B cell (primary cell): Measurements from ENCODE around the gene LIMCH1. TPM values are rescaled to one million over a fixed set of nuclear protein-coding genes. Genes with fewer than 3 reads are reported as not detected.

Source experiments
- ATAC-seq: fragments of 200-7000 bp; cut with Tn5 transposase; one replicate; pipeline ENCODE4 v1.10.0; 2021; ENCODE audit warnings: low read depth, mild to moderate bottlenecking, moderate number of reproducible peaks, moderate library complexity
- CTCF ChIA-PET: fragments of 350-600 bp; sonication (Branson Sonifier 250); formaldehyde crosslinking; loops from one replicate; lab custom pipeline; 2021; ENCODE audit warnings: antibody characterized with exemption, inconsistent platforms; lab: Charles Lee
- POLR2A ChIA-PET: fragments of 350-600 bp; sonication (Branson Sonifier 250); formaldehyde crosslinking; loops from one replicate; lab custom pipeline; 2021; ENCODE audit warnings: antibody characterized with exemption; lab: Charles Lee
- DNase-seq: peaks from one replicate; pipeline ENCODE4 v3.0.0; 2013
- H2AFZ ChIP-seq: 2 replicates; pipeline ENCODE4 v1.6.1; 2012; ENCODE audit warnings: mild to moderate bottlenecking, low read depth, low read length; ENCODE audit not compliant: insufficient read depth, poor library complexity, severe bottlenecking
- H3K27ac ChIP-seq, 2 donors: 1 replicate in 1 of 2; 2 replicates in 1 of 2; pipeline ENCODE4 v1.5.1; 2012 to 2013; ENCODE audit warnings: low read length in 2 of 2, mild to moderate bottlenecking in 2 of 2, moderate library complexity in 1 of 2
- H3K27me3 ChIP-seq, 4 experiments: fragments of 200-600 bp in 1 of 4; sonication (generic) in 1 of 4; replicated peaks in 1 of 4; 1 replicate in 2 of 4; 2 replicates in 2 of 4; pipeline versions ENCODE4 v1.6.1 to v1.7.0; 2013 to 2016; ENCODE audit warnings: low read length in 3 of 4, mild to moderate bottlenecking in 2 of 4, mixed read lengths in 1 of 4, moderate library complexity in 1 of 4; ENCODE audit not compliant: insufficient read depth in 4 of 4, control insufficient read depth in 3 of 4; ENCODE audit errors: control extremely low read depth in 1 of 4
- H3K36me3 ChIP-seq, 2 experiments: replicated peaks in 1 of 2; 1 replicate in 1 of 2; 2 replicates in 1 of 2; pipeline versions ENCODE4 v1.6.1 to v1.7.1; 2013; ENCODE audit warnings: low read length in 1 of 2; ENCODE audit not compliant: insufficient read depth in 2 of 2, control insufficient read depth in 1 of 2; ENCODE audit errors: control extremely low read depth in 1 of 2, extremely low read depth in 1 of 2
- H3K4me1 ChIP-seq, 2 donors: fragments of 200-600 bp in 1 of 2; sonication (generic) in 1 of 2; 1 replicate in 1 of 2; 2 replicates in 1 of 2; pipeline versions ENCODE4 v1.5.1 to v1.6.1; 2013 to 2017; ENCODE audit warnings: low read length in 2 of 2; ENCODE audit not compliant: control insufficient read depth in 2 of 2, insufficient read depth in 2 of 2
- H3K4me2 ChIP-seq: replicated peaks from 2 replicates; pipeline ENCODE3; 2012; ENCODE audit warnings: mild to moderate bottlenecking, low read depth, low read length; ENCODE audit not compliant: poor library complexity, severe bottlenecking
- H3K4me3 ChIP-seq, 5 experiments: fragments of 200-600 bp in 1 of 5; sonication (generic) in 1 of 5; 1 replicate in 3 of 5; 2 replicates in 2 of 5; pipeline versions ENCODE4 v1.5.1 to v1.7.0; 2011 to 2016; ENCODE audit warnings: low read length in 4 of 5, mild to moderate bottlenecking in 4 of 5, low read depth in 2 of 5, control low read depth in 1 of 5, moderate library complexity in 1 of 5; ENCODE audit not compliant: insufficient read depth in 1 of 5; ENCODE audit errors: control extremely low read depth in 1 of 5, extremely low read depth in 1 of 5
- H3K79me2 ChIP-seq: fragments of 200-600 bp; sonication (generic); one replicate; pipeline ENCODE4 v1.6.0; 2016; ENCODE audit warnings: low read length; ENCODE audit not compliant: control insufficient read depth, insufficient read depth
- H3K9ac ChIP-seq: fragments of 200-600 bp; sonication (generic); 2 replicates; pipeline ENCODE4 v1.6.1; 2017; ENCODE audit warnings: mild to moderate bottlenecking, low read length, moderate library complexity
- H3K9me3 ChIP-seq, 3 donors: one replicate each; pipeline versions ENCODE4 v1.6.1 to v1.7.1; 2013; ENCODE audit warnings: low read length in 2 of 3; ENCODE audit not compliant: control insufficient read depth in 2 of 3, insufficient read depth in 1 of 3; ENCODE audit errors: control extremely low read depth in 1 of 3
- H4K20me1 ChIP-seq: 2 replicates; pipeline ENCODE4 v1.6.0; 2012; ENCODE audit warnings: mild to moderate bottlenecking, low read length; ENCODE audit not compliant: insufficient read depth, control insufficient read depth, poor library complexity, severe bottlenecking
- H3K27ac Mint-ChIP-seq: one replicate; pipeline ENCODE4 v1.8.0; 2021; ENCODE audit warnings: mixed read lengths
- H3K27me3 Mint-ChIP-seq: one replicate; pipeline ENCODE4 v1.8.0; 2021; ENCODE audit warnings: mixed read lengths
- H3K4me1 Mint-ChIP-seq: one replicate; pipeline ENCODE4 v1.8.0; 2021; ENCODE audit warnings: mixed read lengths
- H3K4me3 Mint-ChIP-seq: one replicate; pipeline ENCODE4 v1.8.0; 2021; ENCODE audit warnings: mixed read lengths
- H3K9me3 Mint-ChIP-seq: one replicate; pipeline ENCODE4 v1.8.0; 2022; ENCODE audit warnings: mixed read lengths; ENCODE audit not compliant: insufficient read depth
- CTCF ChIP-seq: fragments of 200-600 bp; IDR thresholded peaks from one replicate; pipeline ENCODE4 v1.8.0; 2022; ENCODE audit warnings: antibody characterized with exemption, mild to moderate bottlenecking
- EZH2 ChIP-seq: IDR thresholded peaks from 2 replicates; pipeline ENCODE4 v1.6.1; 2012; ENCODE audit warnings: borderline replicate concordance, low read depth, mild to moderate bottlenecking, moderate library complexity, low read length; ENCODE audit not compliant: insufficient read depth, poor library complexity, severe bottlenecking
- WGBS: methylation state at CpG from one replicate; pipeline ENCODE4 v1.1.5; 2013; ENCODE audit warnings: missing lambda C conversion rate; ENCODE audit not compliant: insufficient coverage; 5-methylcytosine and 5-hydroxymethylcytosine counted together
- intact Hi-C: fragments of 100-400 bp; cut with micrococcal nuclease; formaldehyde crosslinking; loops from one replicate; pipeline ENCODE4 v1.10.0; 2022
- polyA plus RNA-seq: library from polyadenylated mRNA; depleted of rRNA; stranded (reverse); fragments of >200 nt; gene quantifications from 2 replicates; pipeline ENCODE4 v1.2.3, GENCODE V29; 2012
- total RNA-seq, 2 donors: library from RNA; stranded (reverse); fragments of 120-200 nt in 1 of 2; gene quantifications; 1 replicate in 1 of 2; 2 replicates in 1 of 2; pipeline versions ENCODE4 v1.2.3 to v1.2.4, GENCODE V29; 2013 to 2022

LIMCH1 gene
- total and polyA plus RNA-seq, 2 donors (not counting 1 experiment from before 2014, with no cell fraction given), result not detected

- Histone ChIP-seq H3K36me3 (no peaks in the 10 kb centered on the region), H3K79me2 (no peaks in the 10 kb centered on the region), H3K27ac (no peak overlapping the region), H2AFZ (no peak overlapping the region), H3K27me3 (peaks cover 0 to under 1% (median 0%) of the 10 kb centered on the region in 4 experiments), H3K9me3 (no peaks in the 10 kb centered on the region), H3K4me2 (no peak overlapping the region), H3K4me3 (no peak overlapping the region), H3K9ac (no peak overlapping the region), H4K20me1 (no peaks in the 10 kb centered on the region), H3K4me1 (no peaks in the 10 kb centered on the region)
- ChIA-PET POLR2A (no interaction called here), CTCF (no interaction called here)
- H3K9me3 Mint-ChIP-seq, result no peaks in the 10 kb centered on the region
- no peaks in the 10 kb centered on the region for H3K4me1 Mint-ChIP-seq
- DNase-seq (no peak), ATAC-seq (no peak)
- no peaks in the 10 kb centered on the region for H3K27me3 Mint-ChIP-seq
- no peak for TF ChIP-seq EZH2
- TF ChIP-seq CTCF, result no peak
- no peak overlapping the region for H3K4me3 Mint-ChIP-seq
- no peak overlapping the region for H3K27ac Mint-ChIP-seq
- intact Hi-C loops, result no loop called here
- WGBS, result no CpG with 5 or more reads among the region's 5 CpGs
Measured at GRCh38 chr4:41530741-41531140, 7.2 kb upstream of the LIMCH1 start.

- no peak for ATAC-seq
- POLR2A ChIA-PET, result no interaction called here
Measured at GRCh38 chr4:41532336-41532735, 5.6 kb upstream of the LIMCH1 start.

More at GRCh38 chr4:41532336-41532735, 5.6 kb upstream of the LIMCH1 start:
- Histone ChIP-seq H3K27me3 (peaks cover 0 to 3% (median 0%) of the 10 kb centered on the region in 4 experiments), H3K36me3 (no peaks in the 10 kb centered on the region), H2AFZ (no peak overlapping the region), H3K9me3 (no peaks in the 10 kb centered on the region), H3K9ac (no peak overlapping the region), H4K20me1 (no peaks in the 10 kb centered on the region), H3K4me2 (no peak overlapping the region), H3K4me3 (no peak overlapping the region), H3K4me1 (no peaks in the 10 kb centered on the region), H3K79me2 (no peaks in the 10 kb centered on the region), H3K27ac (no peak overlapping the region)
- no peaks in the 10 kb centered on the region for H3K4me1 Mint-ChIP-seq
- no peak overlapping the region for H3K4me3 Mint-ChIP-seq
- H3K27ac Mint-ChIP-seq, result no peak overlapping the region
- intact Hi-C loops, result no loop called here
- H3K9me3 Mint-ChIP-seq, result no peaks in the 10 kb centered on the region
- no peak for DNase-seq
- CTCF ChIA-PET, result no interaction called here
- no peak for TF ChIP-seq EZH2
- TF ChIP-seq CTCF, result no peak
- WGBS, result 60% methylated on average over 1 of the region's 7 CpGs
- H3K27me3 Mint-ChIP-seq, result peaks cover 2% of the 10 kb centered on the region
